KOPT-K1 (cell line): ENCODE results near the gene MTARC2.

Experiments used
- H3K27ac ChIP-seq: fragments of 200-600 bp; sonication (generic); 2 replicates; pipeline ENCODE4 v1.5.1; 2016; ENCODE audit warnings: antibody characterized with exemption, mild to moderate bottlenecking, low read depth, low read length; ENCODE audit not compliant: poor library complexity, severe bottlenecking
- H3K36me3 ChIP-seq: fragments of 200-600 bp; sonication (generic); 2 replicates; pipeline ENCODE4 v1.5.1; 2017; ENCODE audit warnings: antibody characterized with exemption, mild to moderate bottlenecking, low read length, moderate library complexity; ENCODE audit not compliant: insufficient read depth
- H3K9me3 ChIP-seq: fragments of 200-600 bp; sonication (generic); 2 replicates; pipeline ENCODE4 v1.5.1; 2017; ENCODE audit warnings: antibody characterized with exemption, low read length, mild to moderate bottlenecking; ENCODE audit not compliant: insufficient read depth, poor library complexity, severe bottlenecking

Gene MTARC2

DNA sequence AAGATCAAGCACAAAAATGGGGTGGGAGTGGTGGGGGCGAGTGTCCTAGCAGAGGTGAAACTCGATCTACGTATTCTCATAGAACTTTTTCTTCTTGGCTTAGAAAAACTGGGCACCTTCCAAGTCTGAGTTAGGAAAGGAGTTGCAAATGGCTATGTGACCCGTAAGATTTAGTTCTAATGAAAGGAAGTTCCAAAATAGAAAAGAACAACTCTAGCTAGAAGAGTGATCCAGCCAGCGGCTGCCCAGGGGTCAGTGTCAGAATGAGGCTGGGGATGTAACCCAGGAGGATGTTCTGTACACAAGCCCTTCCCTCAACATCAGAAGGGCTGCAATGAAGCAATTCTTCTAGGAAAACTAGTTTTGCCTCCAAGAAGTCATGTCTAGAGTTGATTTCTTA lies 43.8 kb downstream of the MTARC2 start:
- H3K27ac ChIP-seq: no peak overlapping the region
- H3K36me3 ChIP-seq: no peaks in the 10 kb centered on the region
- H3K9me3 ChIP-seq: no peaks in the 10 kb centered on the region

DNA sequence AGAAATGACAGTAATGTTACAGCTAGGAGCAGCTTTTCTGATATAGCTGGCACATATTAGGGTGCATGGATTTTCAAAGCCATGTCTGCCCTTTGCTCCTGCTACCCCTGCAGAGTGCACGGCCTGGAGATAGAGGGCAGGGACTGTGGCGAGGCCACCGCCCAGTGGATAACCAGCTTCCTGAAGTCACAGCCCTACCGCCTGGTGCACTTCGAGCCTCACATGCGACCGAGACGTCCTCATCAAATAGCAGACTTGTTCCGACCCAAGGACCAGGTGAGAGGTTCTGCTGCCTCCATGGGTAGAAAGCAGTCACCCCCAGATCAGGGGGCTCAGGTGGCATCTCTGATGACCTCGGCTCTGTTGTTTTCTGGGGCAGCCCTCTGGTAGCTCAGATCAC lies 48.4 kb downstream of the MTARC2 start:
- no peaks in the 10 kb centered on the region for H3K36me3 ChIP-seq
- H3K9me3 ChIP-seq: no peaks in the 10 kb centered on the region
- H3K27ac ChIP-seq: no peak overlapping the region

- H3K36me3 ChIP-seq: no peaks in the 10 kb centered on the region
- H3K27ac ChIP-seq: no peak overlapping the region
- no peaks in the 10 kb centered on the region for H3K9me3 ChIP-seq
Observed at GRCh38 chr1:220797044-220797443, 48.9 kb downstream of the MTARC2 start.

DNA sequence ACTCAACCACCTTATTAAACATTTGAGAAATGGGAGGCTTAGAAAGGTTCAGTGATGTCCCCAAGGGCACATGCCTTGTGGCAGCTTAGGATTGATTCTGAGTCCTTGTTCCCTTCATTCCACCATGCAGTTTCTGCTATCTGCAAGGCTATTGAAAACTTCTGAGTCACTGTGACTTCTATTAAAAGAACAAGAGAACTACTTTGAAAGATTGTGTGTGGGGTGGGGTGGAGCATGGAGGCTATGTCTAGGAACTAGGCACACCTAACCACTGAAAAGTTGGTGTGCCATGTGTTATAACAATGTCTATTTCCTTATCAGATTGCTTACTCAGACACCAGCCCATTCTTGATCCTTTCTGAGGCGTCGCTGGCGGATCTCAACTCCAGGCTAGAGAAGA lies 49.4 kb downstream of the MTARC2 start:
- no peaks in the 10 kb centered on the region for H3K9me3 ChIP-seq
- no peaks in the 10 kb centered on the region for H3K36me3 ChIP-seq
- H3K27ac ChIP-seq: no peak overlapping the region

- H3K36me3 ChIP-seq: no peaks in the 10 kb centered on the region
- no peaks in the 10 kb centered on the region for H3K9me3 ChIP-seq
- no peak overlapping the region for H3K27ac ChIP-seq
Observed at GRCh38 chr1:220798338-220798737, 50.2 kb downstream of the MTARC2 start.

DNA sequence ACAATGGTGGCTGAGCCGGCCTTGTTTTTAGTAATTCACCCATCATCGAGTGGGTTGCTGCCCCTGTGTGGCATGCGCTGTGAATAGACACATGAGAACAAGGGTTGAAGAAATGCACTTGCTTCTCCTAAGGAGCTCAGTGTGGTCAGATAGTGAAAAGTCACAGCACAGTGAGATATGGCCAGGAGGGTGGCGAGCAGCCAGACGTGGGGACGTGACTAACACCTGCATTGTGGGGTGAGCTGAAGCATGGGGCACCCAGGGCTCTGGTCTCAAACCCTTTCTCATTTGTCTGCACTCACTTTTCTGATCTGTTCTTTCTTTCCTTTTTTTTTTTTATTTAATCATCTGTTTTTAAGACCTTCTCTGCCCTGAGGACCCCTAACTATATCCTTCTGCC lies 52.1 kb downstream of the MTARC2 start:
- H3K9me3 ChIP-seq: no peaks in the 10 kb centered on the region
- no peak overlapping the region for H3K27ac ChIP-seq
- H3K36me3 ChIP-seq: no peaks in the 10 kb centered on the region

DNA sequence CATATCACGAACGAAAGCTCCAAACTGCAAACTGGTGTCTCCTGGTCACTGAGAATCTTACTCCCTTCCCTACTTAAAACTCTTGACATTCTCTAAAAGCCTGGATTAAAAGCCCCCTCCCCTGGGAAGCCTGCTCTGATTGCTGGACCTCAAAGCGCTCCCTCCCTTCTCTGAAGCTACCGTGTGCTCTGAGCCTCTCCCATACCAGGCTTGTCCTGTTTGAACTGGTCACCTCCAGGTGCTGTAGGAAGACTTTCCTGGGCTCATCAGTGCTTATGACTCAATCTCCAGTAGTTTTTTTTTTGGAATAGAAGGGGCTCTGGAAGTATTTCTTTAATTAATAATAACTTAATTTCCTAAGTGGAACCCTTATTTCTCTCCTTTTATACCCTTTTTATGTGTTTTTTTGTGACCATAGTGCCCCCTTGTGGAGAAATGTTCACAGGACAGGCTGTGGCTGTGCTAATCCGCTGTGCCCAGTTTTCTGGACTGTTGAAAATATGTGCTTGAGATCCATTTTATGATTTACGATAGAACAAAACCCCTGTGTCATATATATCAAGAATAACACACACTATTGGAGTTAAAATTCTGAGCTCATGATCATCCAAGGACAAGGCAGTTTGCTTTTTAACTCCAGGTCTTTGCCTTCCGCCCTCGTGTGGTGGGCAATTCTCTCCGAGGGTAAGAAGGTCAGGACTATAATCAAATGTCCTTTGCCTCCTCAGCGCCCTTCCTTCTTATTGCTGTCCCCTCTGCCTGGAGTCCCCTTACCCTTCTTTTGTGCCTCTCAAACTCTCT lies 55.5 kb downstream of the MTARC2 start:
- no peaks in the 10 kb centered on the region for H3K9me3 ChIP-seq
- no peak overlapping the region for H3K27ac ChIP-seq
- no peaks in the 10 kb centered on the region for H3K36me3 ChIP-seq

DNA sequence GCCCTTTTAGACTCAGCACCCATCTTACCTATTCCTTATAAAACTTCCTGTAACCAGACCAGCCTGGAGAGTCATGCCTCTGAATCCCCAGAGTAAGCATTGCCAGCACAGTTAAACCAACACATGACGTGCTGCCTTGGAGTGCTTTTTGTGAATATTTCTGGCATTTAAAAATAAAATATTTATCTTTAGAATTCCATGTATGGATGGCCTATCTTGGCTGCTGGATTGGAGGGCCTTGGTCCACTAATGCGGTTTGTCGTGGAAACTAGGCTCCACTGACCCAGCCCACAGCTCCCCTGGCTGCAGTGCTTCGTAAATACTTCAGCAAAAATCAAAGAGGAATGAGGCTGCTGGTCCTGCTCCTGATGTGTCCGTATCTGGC lies 56.1 kb downstream of the MTARC2 start:
- Histone ChIP-seq H3K27ac (no peak overlapping the region), H3K36me3 (no peaks in the 10 kb centered on the region), H3K9me3 (no peaks in the 10 kb centered on the region)

DNA sequence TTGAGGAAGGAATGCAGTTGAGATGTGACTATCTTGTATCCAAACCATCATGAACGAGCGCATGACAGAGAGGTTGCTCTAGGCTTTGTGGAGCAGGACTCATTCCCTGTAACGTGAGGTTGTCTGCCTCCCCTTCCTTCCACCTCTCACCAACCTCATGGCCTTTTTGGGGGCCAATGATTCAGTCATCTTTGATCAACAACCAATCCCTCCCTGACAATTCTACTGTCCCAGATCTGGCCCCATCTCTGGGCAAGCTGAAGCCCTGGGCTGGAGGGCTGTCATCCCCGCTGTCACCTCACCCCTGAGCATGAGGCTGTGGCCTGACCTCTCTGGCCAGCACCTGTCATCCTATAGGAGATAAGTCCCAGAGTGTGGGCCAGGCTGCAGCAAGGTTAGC lies 58.3 kb downstream of the MTARC2 start:
- Histone ChIP-seq H3K9me3 (no peaks in the 10 kb centered on the region), H3K36me3 (no peaks in the 10 kb centered on the region), H3K27ac (no peak overlapping the region)

GRCh38 chr1:220807726-220808125 lies 59.6 kb downstream of the MTARC2 start:
- Histone ChIP-seq H3K27ac (no peak overlapping the region), H3K9me3 (no peaks in the 10 kb centered on the region), H3K36me3 (no peaks in the 10 kb centered on the region)

GRCh38 chr1:220808345-220809186 lies 60.4 kb downstream of the MTARC2 start:
- no peaks in the 10 kb centered on the region for H3K36me3 ChIP-seq

GRCh38 chr1:220809187-220809550 lies 61.0 kb downstream of the MTARC2 start:
- Histone ChIP-seq H3K36me3 (no peaks in the 10 kb centered on the region), H3K9me3 (no peaks in the 10 kb centered on the region), H3K27ac (no peak overlapping the region)

More at GRCh38 chr1:220808345-220809186, 60.4 kb downstream of the MTARC2 start:
- Histone ChIP-seq H3K9me3 (no peaks in the 10 kb centered on the region), H3K27ac (no peak overlapping the region)

- Histone ChIP-seq H3K9me3 (no peaks in the 10 kb centered on the region), H3K36me3 (no peaks in the 10 kb centered on the region), H3K27ac (no peak overlapping the region)
Observed at GRCh38 chr1:220809704-220810103, 61.6 kb downstream of the MTARC2 start.

- H3K36me3 ChIP-seq: no peaks in the 10 kb centered on the region
- H3K9me3 ChIP-seq: no peaks in the 10 kb centered on the region
- H3K27ac ChIP-seq: no peak overlapping the region
Observed at GRCh38 chr1:220810179-220810653, 62.1 kb downstream of the MTARC2 start.

GRCh38 chr1:220810963-220811362 lies 62.8 kb downstream of the MTARC2 start:
- Histone ChIP-seq H3K27ac (no peak overlapping the region), H3K9me3 (no peaks in the 10 kb centered on the region), H3K36me3 (no peaks in the 10 kb centered on the region)
